Osteoblast (primary cell): ENCODE results near the gene COL3A1. TPM values are rescaled to one million over a fixed set of nuclear protein-coding genes. Genes with fewer than 3 reads are reported as not detected.

Experiments
- DNase-seq: peaks from one replicate; pipeline ENCODE4 v3.0.0; 2011; ENCODE audit warnings: low spot score, mixed read lengths; ENCODE audit not compliant: insufficient read length; ENCODE audit errors: missing footprints
- H2AFZ ChIP-seq: 2 replicates; pipeline ENCODE4 v1.6.0; 2011; ENCODE audit warnings: mild to moderate bottlenecking, low read length
- H3K27ac ChIP-seq: 2 replicates; pipeline ENCODE4 v1.5.1; 2011; ENCODE audit warnings: mild to moderate bottlenecking, low read depth, low read length, moderate library complexity
- H3K27me3 ChIP-seq: 2 replicates; pipeline ENCODE4 v1.6.0; 2012; ENCODE audit warnings: mild to moderate bottlenecking, control low read depth, inconsistent platforms, low read length, moderate library complexity; ENCODE audit not compliant: insufficient read depth
- H3K36me3 ChIP-seq: 2 replicates; pipeline ENCODE4 v1.5.1; 2011; ENCODE audit warnings: mild to moderate bottlenecking, low read length, control low read depth, moderate library complexity; ENCODE audit not compliant: insufficient read depth
- H3K4me1 ChIP-seq: 2 replicates; pipeline ENCODE4 v1.5.1; 2011; ENCODE audit warnings: mild to moderate bottlenecking, low read length, control low read depth, moderate library complexity; ENCODE audit not compliant: insufficient read depth
- H3K4me2 ChIP-seq: 2 replicates; pipeline ENCODE4 v1.6.0; 2011; ENCODE audit warnings: mild to moderate bottlenecking, low read length; ENCODE audit not compliant: insufficient read depth
- H3K4me3 ChIP-seq: fragments of 200-600 bp; sonication (generic); 3 replicates; pipeline ENCODE4 v1.5.1; 2012; ENCODE audit warnings: mild to moderate bottlenecking, low read length, inconsistent platforms; ENCODE audit not compliant: insufficient read depth
- H3K79me2 ChIP-seq: 2 replicates; pipeline ENCODE4 v1.6.0; 2012; ENCODE audit warnings: mild to moderate bottlenecking, low read length, control low read depth, inconsistent platforms; ENCODE audit not compliant: insufficient read depth
- H3K9me3 ChIP-seq: 2 replicates; pipeline ENCODE4 v1.5.1; 2011; ENCODE audit warnings: low read depth, low read length, control low read depth
- H4K20me1 ChIP-seq: 2 replicates; pipeline ENCODE4 v1.6.0; 2012; ENCODE audit warnings: mild to moderate bottlenecking, low read length, control low read depth; ENCODE audit not compliant: insufficient read depth
- total RNA-seq: library from RNA; depleted of rRNA; stranded (reverse); fragments of >200 nt; gene quantifications from 2 replicates; pipeline ENCODE4 v1.2.3, GENCODE V29; 2012
- TF ChIP-seq, protein P1 (sequence below): IDR thresholded peaks from 2 replicates; pipeline ENCODE4 v1.5.1; 2011; ENCODE audit warnings: mild to moderate bottlenecking, low read depth, low read length, moderate library complexity; ENCODE audit errors: extremely low read depth

The COL3A1 gene
- total RNA-seq, 1 donor: 5,672 TPM

DNA sequence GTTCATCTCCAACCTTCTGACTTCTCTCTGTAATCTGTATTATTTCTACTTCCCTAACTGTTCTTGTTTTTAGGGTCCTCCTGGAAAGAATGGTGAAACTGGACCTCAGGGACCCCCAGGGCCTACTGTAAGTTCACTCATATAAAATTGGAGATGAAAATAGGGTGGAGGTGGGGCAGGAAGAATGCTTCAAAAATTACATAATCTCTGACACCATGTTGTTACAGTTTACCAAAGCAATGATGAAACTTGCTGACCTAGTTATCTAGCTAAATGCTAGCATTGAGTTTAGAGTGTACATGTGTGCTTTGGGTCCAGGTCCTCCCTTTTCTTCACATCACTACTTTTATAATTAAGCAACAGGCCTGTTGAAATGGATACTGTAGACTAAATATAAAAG is 23.1 kb downstream of the COL3A1 start:
- no peak overlapping the region for H3K4me2 ChIP-seq
- H3K36me3 ChIP-seq: peaks cover 100% of the 10 kb centered on the region
- TF ChIP-seq, protein P1, sequence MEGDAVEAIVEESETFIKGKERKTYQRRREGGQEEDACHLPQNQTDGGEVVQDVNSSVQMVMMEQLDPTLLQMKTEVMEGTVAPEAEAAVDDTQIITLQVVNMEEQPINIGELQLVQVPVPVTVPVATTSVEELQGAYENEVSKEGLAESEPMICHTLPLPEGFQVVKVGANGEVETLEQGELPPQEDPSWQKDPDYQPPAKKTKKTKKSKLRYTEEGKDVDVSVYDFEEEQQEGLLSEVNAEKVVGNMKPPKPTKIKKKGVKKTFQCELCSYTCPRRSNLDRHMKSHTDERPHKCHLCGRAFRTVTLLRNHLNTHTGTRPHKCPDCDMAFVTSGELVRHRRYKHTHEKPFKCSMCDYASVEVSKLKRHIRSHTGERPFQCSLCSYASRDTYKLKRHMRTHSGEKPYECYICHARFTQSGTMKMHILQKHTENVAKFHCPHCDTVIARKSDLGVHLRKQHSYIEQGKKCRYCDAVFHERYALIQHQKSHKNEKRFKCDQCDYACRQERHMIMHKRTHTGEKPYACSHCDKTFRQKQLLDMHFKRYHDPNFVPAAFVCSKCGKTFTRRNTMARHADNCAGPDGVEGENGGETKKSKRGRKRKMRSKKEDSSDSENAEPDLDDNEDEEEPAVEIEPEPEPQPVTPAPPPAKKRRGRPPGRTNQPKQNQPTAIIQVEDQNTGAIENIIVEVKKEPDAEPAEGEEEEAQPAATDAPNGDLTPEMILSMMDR: no peak
- no peak for DNase-seq
- H3K4me1 ChIP-seq: peaks cover 22% of the 10 kb centered on the region
- no peak overlapping the region for H2AFZ ChIP-seq
- H3K9me3 ChIP-seq: no peaks in the 10 kb centered on the region
- no peaks in the 10 kb centered on the region for H4K20me1 ChIP-seq
- no peaks in the 10 kb centered on the region for H3K27me3 ChIP-seq
- peak overlapping the region; percentile 31 for H3K27ac ChIP-seq
- no peak overlapping the region for H3K4me3 ChIP-seq
- peaks cover 2% of the 10 kb centered on the region for H3K79me2 ChIP-seq

DNA sequence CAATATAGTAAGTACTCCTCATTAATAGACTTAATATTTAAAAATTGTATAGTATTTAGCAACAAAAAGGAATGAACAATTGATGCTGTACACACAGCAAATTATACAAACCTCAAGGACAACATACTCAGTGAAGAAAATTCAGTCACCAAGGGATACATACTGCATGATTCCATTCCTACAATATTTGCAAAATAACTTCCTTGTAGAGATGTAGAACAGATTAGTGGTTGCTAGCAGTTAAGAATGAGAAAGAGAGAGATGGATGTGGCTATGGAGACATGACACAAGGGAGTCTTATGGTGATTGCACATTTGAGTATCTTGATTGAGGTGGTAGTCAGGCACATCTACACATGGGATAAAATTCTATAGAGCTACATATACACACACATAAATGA is 26.0 kb downstream of the COL3A1 start:
- Histone ChIP-seq H3K4me1 (peaks cover 24% of the 10 kb centered on the region), H4K20me1 (no peaks in the 10 kb centered on the region), H3K27ac (peak overlapping the region; percentile 7), H3K79me2 (no peaks in the 10 kb centered on the region), H3K4me3 (no peak overlapping the region), H3K9me3 (no peaks in the 10 kb centered on the region), H3K27me3 (no peaks in the 10 kb centered on the region), H3K36me3 (peaks cover 100% of the 10 kb centered on the region), H3K4me2 (no peak overlapping the region), H2AFZ (no peak overlapping the region)
- TF ChIP-seq, protein P1: no peak
- no peak for DNase-seq

DNA sequence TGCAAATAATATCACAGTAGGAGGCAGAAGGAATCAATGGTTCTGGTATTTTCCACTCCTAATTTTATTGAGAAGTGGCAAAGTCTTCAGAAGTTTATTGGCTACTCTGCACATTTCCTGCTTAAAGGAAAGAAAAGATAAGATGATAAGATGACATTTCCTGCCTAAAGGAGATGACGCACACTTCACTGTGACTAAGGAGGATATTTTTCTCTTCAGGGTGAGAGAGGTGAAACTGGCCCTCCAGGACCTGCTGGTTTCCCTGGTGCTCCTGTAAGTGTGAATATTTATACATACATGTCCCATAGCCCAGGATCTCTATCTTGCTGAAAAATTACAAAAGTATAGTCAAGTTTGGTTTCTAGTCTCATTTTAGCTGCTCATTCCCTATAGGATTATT is 27.9 kb downstream of the COL3A1 start:
- Histone ChIP-seq H4K20me1 (no peaks in the 10 kb centered on the region), H3K36me3 (peaks cover 98% of the 10 kb centered on the region), H3K4me1 (peaks cover 24% of the 10 kb centered on the region), H3K27me3 (no peaks in the 10 kb centered on the region), H3K4me2 (no peak overlapping the region), H3K9me3 (no peaks in the 10 kb centered on the region), H2AFZ (no peak overlapping the region), H3K27ac (peak overlapping the region; percentile 67), H3K79me2 (no peaks in the 10 kb centered on the region), H3K4me3 (no peak overlapping the region)
- TF ChIP-seq, protein P1: no peak
- no peak for DNase-seq

DNA sequence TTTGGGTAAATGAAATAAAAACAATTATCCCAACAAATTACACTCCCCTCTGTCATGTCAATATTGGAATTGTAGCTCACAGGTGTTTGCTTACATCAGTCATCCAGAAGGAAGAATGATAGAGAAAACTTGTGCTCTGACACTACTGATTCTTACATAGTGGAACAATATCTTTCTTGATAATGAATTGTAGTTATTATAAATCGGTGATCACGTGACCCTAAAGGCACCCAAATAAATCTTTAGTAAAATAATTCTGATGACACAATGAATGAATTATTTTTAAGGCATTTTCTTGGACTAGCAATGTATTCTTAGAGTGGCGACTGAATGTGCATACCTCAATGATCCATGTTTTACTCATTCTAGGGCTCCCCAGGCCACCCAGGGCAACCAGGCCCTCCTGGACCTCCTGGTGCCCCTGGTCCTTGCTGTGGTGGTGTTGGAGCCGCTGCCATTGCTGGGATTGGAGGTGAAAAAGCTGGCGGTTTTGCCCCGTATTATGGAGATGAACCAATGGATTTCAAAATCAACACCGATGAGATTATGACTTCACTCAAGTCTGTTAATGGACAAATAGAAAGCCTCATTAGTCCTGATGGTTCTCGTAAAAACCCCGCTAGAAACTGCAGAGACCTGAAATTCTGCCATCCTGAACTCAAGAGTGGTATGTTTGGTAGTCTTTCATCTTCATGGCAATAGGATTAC is 34.5 kb downstream of the COL3A1 start:
- H4K20me1 ChIP-seq: no peaks in the 10 kb centered on the region
- H3K27me3 ChIP-seq: no peaks in the 10 kb centered on the region
- H2AFZ ChIP-seq: no peak overlapping the region
- peaks cover 85% of the 10 kb centered on the region for H3K36me3 ChIP-seq
- H3K4me2 ChIP-seq: no peak overlapping the region
- H3K4me1 ChIP-seq: no peaks in the 10 kb centered on the region
- no peaks in the 10 kb centered on the region for H3K9me3 ChIP-seq
- H3K27ac ChIP-seq: peak overlapping the region; percentile 20
- H3K4me3 ChIP-seq: no peak overlapping the region
- TF ChIP-seq, protein P1: no peak
- no peaks in the 10 kb centered on the region for H3K79me2 ChIP-seq
- no peak for DNase-seq
